ENCODE measurements around the gene RAD51. TPM values are rescaled to one million over a fixed set of nuclear protein-coding genes. Genes with fewer than 3 reads are reported as not detected.

Gene RAD51
- total and polyA plus RNA-seq, 2 experiments from 2014 or later, result 4.9 to 5.0 TPM

- H3K79me2 ChIP-seq, result no peaks in the 10 kb centered on the region
- no peak overlapping the region for H3K4me3 ChIP-seq
- H3K9me3 ChIP-seq (ENCODE audit: low read depth), result no peaks in the 10 kb centered on the region
- no peak overlapping the region for H3K27ac ChIP-seq
- no peak overlapping the region for H3K4me2 ChIP-seq
- H3K4me1 ChIP-seq (ENCODE audit: insufficient read depth), result peaks cover 43% of the 10 kb centered on the region
- no peaks in the 10 kb centered on the region for H3K27me3 ChIP-seq
- no peaks in the 10 kb centered on the region for H3K36me3 ChIP-seq (replicated peaks; ENCODE audit: insufficient read depth, low read depth)
- H3K9me2 ChIP-seq (replicated peaks; ENCODE audit: insufficient read depth), result no peaks in the 10 kb centered on the region
- no peak for DNase-seq (ENCODE audit: low spot score)
- H2AFZ ChIP-seq, result no peak overlapping the region
- H4K20me1 ChIP-seq (ENCODE audit: insufficient read depth, poor library complexity, severe bottlenecking), result no peaks in the 10 kb centered on the region
- no peak for TF ChIP-seq EZH2phosphoT487 (IDR thresholded peaks at IDR 0.05; ENCODE audit: low read depth, severe bottlenecking, unreplicated experiment)
- TF ChIP-seq CTCF (IDR thresholded peaks at IDR 0.05; ENCODE audit: poor library complexity), result no peak
- no peak for TF ChIP-seq EZH2 (IDR thresholded peaks at IDR 0.05; ENCODE audit: borderline replicate concordance)
- WGBS (ENCODE audit: low lambda C conversion rate, missing lambda C conversion rate), result 95% methylated on average over 32 of the region's 32 CpGs
These were observed 72.2 kb downstream of the RAD51 start for GRCh38 chr15:40766906-40767837.

GRCh38 chr15:40767838-40768500 lies 73.0 kb downstream of the RAD51 start:
- Histone ChIP-seq H3K4me2 (no peak overlapping the region), H3K4me3 (no peak overlapping the region), H3K27ac (no peak overlapping the region), H3K36me3 (replicated peaks; ENCODE audit: insufficient read depth, low read depth) (no peaks in the 10 kb centered on the region), H3K4me1 (ENCODE audit: insufficient read depth) (peaks cover 37% of the 10 kb centered on the region), H3K9me3 (ENCODE audit: low read depth) (no peaks in the 10 kb centered on the region), H2AFZ (no peak overlapping the region), H4K20me1 (ENCODE audit: insufficient read depth, poor library complexity, severe bottlenecking) (no peaks in the 10 kb centered on the region), H3K79me2 (no peaks in the 10 kb centered on the region), H3K9me2 (replicated peaks; ENCODE audit: insufficient read depth) (no peaks in the 10 kb centered on the region), H3K27me3 (no peaks in the 10 kb centered on the region)
- TF ChIP-seq EZH2 (IDR thresholded peaks at IDR 0.05; ENCODE audit: borderline replicate concordance) (no peak), CTCF (IDR thresholded peaks at IDR 0.05; ENCODE audit: poor library complexity) (no peak), EZH2phosphoT487 (IDR thresholded peaks at IDR 0.05; ENCODE audit: low read depth, severe bottlenecking, unreplicated experiment) (no peak)
- WGBS (ENCODE audit: low lambda C conversion rate, missing lambda C conversion rate), result 97% methylated on average over 26 of the region's 29 CpGs
- no peak for DNase-seq (ENCODE audit: low spot score)

- Histone ChIP-seq H3K36me3 (replicated peaks; ENCODE audit: insufficient read depth, low read depth) (no peaks in the 10 kb centered on the region), H3K4me3 (no peak overlapping the region), H2AFZ (no peak overlapping the region), H3K79me2 (no peaks in the 10 kb centered on the region), H3K27ac (peak overlapping the region; percentile 75), H4K20me1 (ENCODE audit: insufficient read depth, poor library complexity, severe bottlenecking) (no peaks in the 10 kb centered on the region), H3K4me2 (no peak overlapping the region), H3K4me1 (ENCODE audit: insufficient read depth) (peaks cover 32% of the 10 kb centered on the region), H3K9me2 (replicated peaks; ENCODE audit: insufficient read depth) (no peaks in the 10 kb centered on the region), H3K9me3 (ENCODE audit: low read depth) (no peaks in the 10 kb centered on the region), H3K27me3 (no peaks in the 10 kb centered on the region)
- TF ChIP-seq EZH2phosphoT487 (IDR thresholded peaks at IDR 0.05; ENCODE audit: low read depth, severe bottlenecking, unreplicated experiment), result no peak
- TF ChIP-seq EZH2 (IDR thresholded peaks at IDR 0.05; ENCODE audit: borderline replicate concordance), result no peak
- no peak for DNase-seq (ENCODE audit: low spot score)
- WGBS (ENCODE audit: low lambda C conversion rate, missing lambda C conversion rate), result 93% methylated on average over 21 of the region's 21 CpGs
These were observed 73.7 kb downstream of the RAD51 start for GRCh38 chr15:40768521-40769273.
